Endothelial cell of umbilical vein (primary cell): ENCODE data around the gene CTBP2.

Source experiments
- CTCF ChIP-seq, 2 donors: IDR thresholded peaks; 1 replicate in 1 of 2; 2 replicates in 1 of 2; pipeline ENCODE4 v1.5.1; 2011; ENCODE audit warnings: low read length in 2 of 2, mild to moderate bottlenecking in 2 of 2, moderate library complexity in 2 of 2, control low read depth in 1 of 2, inconsistent platforms in 1 of 2, low read depth in 1 of 2; ENCODE audit not compliant: insufficient read depth in 1 of 2; ENCODE audit errors: extremely low read depth in 1 of 2
- FOS ChIP-seq: IDR thresholded peaks from 2 replicates; pipeline ENCODE4 v1.6.1; 2011; ENCODE audit warnings: mild to moderate bottlenecking, low read length, moderate library complexity, borderline replicate concordance; ENCODE audit not compliant: insufficient read depth
- GATA2 ChIP-seq: IDR thresholded peaks from 2 replicates; pipeline ENCODE4 v1.7.0; 2011; ENCODE audit warnings: low read depth, mild to moderate bottlenecking, moderate library complexity, mixed read lengths, low read length; ENCODE audit not compliant: insufficient read length, insufficient read depth
- POLR2A ChIP-seq: IDR thresholded peaks from 2 replicates; pipeline ENCODE4 v1.6.1; 2012; ENCODE audit warnings: low read depth, mild to moderate bottlenecking, control low read depth, low read length

DNA sequence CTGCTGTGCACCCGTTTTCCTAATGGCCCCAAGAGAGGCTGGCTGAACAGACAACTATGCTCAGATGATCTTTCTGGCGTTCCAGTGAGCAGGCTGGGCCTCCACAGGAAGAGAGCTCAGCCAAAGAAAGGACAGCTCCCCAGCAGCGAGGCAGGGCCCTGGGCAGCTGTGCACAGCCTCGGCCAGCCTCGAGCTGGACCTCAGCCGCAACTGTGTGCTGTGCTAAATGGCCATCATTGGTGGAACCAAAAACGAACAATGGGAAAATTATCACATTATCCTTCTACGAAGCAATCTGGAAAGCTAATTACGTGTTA is 97.5 kb downstream of the CTBP2 start:
- TF ChIP-seq FOS (no peak), CTCF (IDR thresholded peaks at IDR 0.05; ENCODE audit: extremely low read depth in 1 of 2, insufficient read depth in 1 of 2, low read depth in 1 of 2, low read length in 2 of 2) (no peak), POLR2A (no peak), GATA2 (no peak)
